ENCODE measurements around the gene IPO13.

IPO13 gene

DNA sequence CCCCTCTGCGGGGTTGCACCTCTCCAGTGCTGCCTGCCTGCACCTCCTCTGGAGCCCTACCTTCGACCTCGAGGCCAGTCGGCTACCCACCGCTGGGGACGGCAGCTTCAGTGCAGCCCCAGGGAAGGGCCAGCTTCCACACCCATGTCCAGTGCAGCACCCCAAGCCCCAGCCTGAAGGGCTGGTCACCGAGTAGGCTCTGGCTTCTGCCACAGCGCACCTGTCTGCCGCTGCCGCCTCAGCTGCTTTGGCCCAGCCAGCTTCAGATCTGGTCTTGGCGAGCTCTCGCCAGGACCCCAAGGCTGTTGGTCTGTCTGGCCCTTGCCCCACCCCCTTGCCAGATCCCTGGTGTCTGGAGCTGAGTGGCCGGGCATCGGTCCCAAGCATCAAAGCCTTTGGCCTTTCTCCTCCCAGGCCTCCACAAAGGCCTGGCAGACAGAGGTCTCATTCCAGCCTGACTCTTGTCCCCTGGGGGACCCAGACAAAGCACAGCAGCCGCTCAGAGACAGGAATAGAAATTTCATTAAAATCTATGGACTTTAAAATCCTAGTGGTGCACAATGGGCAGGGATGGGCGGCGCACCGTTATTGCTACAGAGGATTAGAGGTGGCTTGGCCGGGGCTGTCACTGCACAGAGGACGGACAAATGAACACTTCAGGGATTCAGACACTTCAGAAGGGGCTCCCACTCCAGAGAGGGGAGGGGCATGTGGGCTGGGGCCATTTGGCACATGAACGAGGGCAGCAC lies 49.4 kb downstream of the IPO13 start:
- no peak overlapping the region for H3K4me2 ChIP-seq (ENCODE audit: low read depth, low read length, poor library complexity, severe bottlenecking)
- H3K4me3 ChIP-seq (ENCODE audit: low read length, poor library complexity, severe bottlenecking): no peak overlapping the region

DNA sequence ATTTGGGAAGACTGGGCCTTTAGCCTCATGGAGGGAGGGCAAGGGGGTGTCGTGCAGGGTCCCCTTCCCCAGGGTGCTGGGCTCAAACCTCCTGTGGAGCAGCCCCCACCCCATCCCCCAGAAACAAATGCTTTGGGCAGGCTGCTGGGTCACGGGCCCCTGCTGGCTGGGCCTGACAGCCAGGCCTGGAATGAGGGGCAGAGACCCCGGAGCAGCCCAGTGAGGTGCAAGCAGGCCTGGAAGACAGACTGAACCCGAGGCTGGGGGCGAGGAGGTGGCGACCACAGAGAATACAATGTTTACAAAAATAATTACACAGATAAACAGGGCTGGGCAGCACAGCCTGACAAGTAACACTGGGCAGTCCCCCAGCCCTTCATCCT lies 50.0 kb downstream of the IPO13 start:
- Histone ChIP-seq H3K36me3 (ENCODE audit: insufficient read depth, low read length) (no peaks in the 10 kb centered on the region), H3K79me2 (ENCODE audit: insufficient read depth, low read length) (no peaks in the 10 kb centered on the region), H4K20me1 (ENCODE audit: insufficient read depth, low read length, poor library complexity, severe bottlenecking) (no peaks in the 10 kb centered on the region), H3K9ac (ENCODE audit: low read depth, low read length, poor library complexity, severe bottlenecking) (no peak overlapping the region), H3F3A (ENCODE audit: low read depth) (no peaks in the 10 kb centered on the region), H3K4me3 (ENCODE audit: low read length, poor library complexity, severe bottlenecking) (no peak overlapping the region), H3K27me3 (ENCODE audit: insufficient read depth, low read length, poor library complexity, severe bottlenecking) (no peaks in the 10 kb centered on the region), H3K9me2 (replicated peaks; ENCODE audit: low read depth, low read length) (no peaks in the 10 kb centered on the region), H3K9me3 (ENCODE audit: insufficient read depth, low read depth, low read length) (no peaks in the 10 kb centered on the region), H3K4me2 (ENCODE audit: low read depth, low read length, poor library complexity, severe bottlenecking) (no peak overlapping the region), H3K4me1 (ENCODE audit: insufficient read depth, low read length, poor library complexity, severe bottlenecking) (peaks cover 10% of the 10 kb centered on the region), H2AFZ (ENCODE audit: low read length) (no peak overlapping the region)
- no peak for TF ChIP-seq EZH2phosphoT487 (IDR thresholded peaks at IDR 0.05; ENCODE audit: borderline replicate concordance)
- TF ChIP-seq, protein P1, sequence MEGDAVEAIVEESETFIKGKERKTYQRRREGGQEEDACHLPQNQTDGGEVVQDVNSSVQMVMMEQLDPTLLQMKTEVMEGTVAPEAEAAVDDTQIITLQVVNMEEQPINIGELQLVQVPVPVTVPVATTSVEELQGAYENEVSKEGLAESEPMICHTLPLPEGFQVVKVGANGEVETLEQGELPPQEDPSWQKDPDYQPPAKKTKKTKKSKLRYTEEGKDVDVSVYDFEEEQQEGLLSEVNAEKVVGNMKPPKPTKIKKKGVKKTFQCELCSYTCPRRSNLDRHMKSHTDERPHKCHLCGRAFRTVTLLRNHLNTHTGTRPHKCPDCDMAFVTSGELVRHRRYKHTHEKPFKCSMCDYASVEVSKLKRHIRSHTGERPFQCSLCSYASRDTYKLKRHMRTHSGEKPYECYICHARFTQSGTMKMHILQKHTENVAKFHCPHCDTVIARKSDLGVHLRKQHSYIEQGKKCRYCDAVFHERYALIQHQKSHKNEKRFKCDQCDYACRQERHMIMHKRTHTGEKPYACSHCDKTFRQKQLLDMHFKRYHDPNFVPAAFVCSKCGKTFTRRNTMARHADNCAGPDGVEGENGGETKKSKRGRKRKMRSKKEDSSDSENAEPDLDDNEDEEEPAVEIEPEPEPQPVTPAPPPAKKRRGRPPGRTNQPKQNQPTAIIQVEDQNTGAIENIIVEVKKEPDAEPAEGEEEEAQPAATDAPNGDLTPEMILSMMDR (conservative IDR thresholded peaks at IDR 0.05; ENCODE audit: low read length): no peak

More for the DNA sequence above, 49.4 kb downstream of the IPO13 start:
- Histone ChIP-seq H3K9ac (ENCODE audit: low read depth, low read length, poor library complexity, severe bottlenecking) (no peak overlapping the region), H3K9me2 (replicated peaks; ENCODE audit: low read depth, low read length) (no peaks in the 10 kb centered on the region), H3F3A (ENCODE audit: low read depth) (no peaks in the 10 kb centered on the region), H3K27me3 (ENCODE audit: insufficient read depth, low read length, poor library complexity, severe bottlenecking) (no peaks in the 10 kb centered on the region), H3K9me3 (ENCODE audit: insufficient read depth, low read depth, low read length) (no peaks in the 10 kb centered on the region), H3K36me3 (ENCODE audit: insufficient read depth, low read length) (no peaks in the 10 kb centered on the region), H3K79me2 (ENCODE audit: insufficient read depth, low read length) (no peaks in the 10 kb centered on the region), H2AFZ (ENCODE audit: low read length) (no peak overlapping the region), H3K4me1 (ENCODE audit: insufficient read depth, low read length, poor library complexity, severe bottlenecking) (peaks cover 10% of the 10 kb centered on the region), H4K20me1 (ENCODE audit: insufficient read depth, low read length, poor library complexity, severe bottlenecking) (no peaks in the 10 kb centered on the region)
- no peak for TF ChIP-seq EZH2phosphoT487 (IDR thresholded peaks at IDR 0.05; ENCODE audit: borderline replicate concordance)
- TF ChIP-seq, protein P1 (conservative IDR thresholded peaks at IDR 0.05; ENCODE audit: low read length): no peak

DNA sequence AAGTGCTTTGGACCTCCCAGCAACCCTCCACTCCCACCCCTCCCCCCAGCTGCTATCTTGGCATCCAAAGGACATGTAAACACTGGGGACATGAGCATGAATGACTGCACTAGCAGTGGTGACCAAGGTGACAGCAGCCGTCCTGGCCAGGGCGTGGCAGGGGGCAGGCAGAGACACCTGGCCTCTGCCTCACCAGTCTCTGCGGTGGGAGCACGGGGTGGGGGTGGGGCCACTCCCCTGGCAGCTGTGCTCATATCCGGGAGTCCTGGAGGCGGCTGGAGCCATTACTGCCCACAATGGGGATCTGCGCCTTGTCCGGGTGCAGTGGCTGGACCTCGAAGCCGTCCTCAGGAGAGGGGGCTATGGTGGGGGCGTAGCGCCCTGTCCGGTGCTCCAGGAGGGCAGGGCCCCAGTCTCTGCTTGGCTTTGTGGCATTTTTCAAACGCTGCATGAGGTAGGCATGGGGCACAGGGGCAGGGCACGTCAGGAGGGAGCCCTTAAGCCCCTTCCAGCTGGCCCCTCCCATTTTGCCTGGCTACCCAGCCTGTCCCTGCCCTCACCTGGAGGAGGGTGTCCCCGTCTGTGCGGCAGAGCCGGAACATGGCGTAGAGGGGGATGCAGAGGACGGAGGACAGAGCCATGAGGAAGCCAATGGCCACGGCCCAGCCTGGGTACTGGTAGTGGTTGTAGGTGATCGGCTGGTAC lies 50.7 kb downstream of the IPO13 start:
- H3K9me3 ChIP-seq (ENCODE audit: insufficient read depth, low read depth, low read length): no peaks in the 10 kb centered on the region
- H3K79me2 ChIP-seq (ENCODE audit: insufficient read depth, low read length): no peaks in the 10 kb centered on the region
- H3K27me3 ChIP-seq (ENCODE audit: insufficient read depth, low read length, poor library complexity, severe bottlenecking): no peaks in the 10 kb centered on the region
- no peaks in the 10 kb centered on the region for H3K9me2 ChIP-seq (replicated peaks; ENCODE audit: low read depth, low read length)
- no peak overlapping the region for H3K4me3 ChIP-seq (ENCODE audit: low read length, poor library complexity, severe bottlenecking)
- H3F3A ChIP-seq (ENCODE audit: low read depth): no peaks in the 10 kb centered on the region
- H3K36me3 ChIP-seq (ENCODE audit: insufficient read depth, low read length): no peaks in the 10 kb centered on the region
- TF ChIP-seq, protein P1 (conservative IDR thresholded peaks at IDR 0.05; ENCODE audit: low read length): no peak
- TF ChIP-seq EZH2phosphoT487 (IDR thresholded peaks at IDR 0.05; ENCODE audit: borderline replicate concordance): no peak
- peaks cover 4% of the 10 kb centered on the region for H3K4me1 ChIP-seq (ENCODE audit: insufficient read depth, low read length, poor library complexity, severe bottlenecking)
- H4K20me1 ChIP-seq (ENCODE audit: insufficient read depth, low read length, poor library complexity, severe bottlenecking): no peaks in the 10 kb centered on the region
- no peak overlapping the region for H2AFZ ChIP-seq (ENCODE audit: low read length)
- no peak overlapping the region for H3K4me2 ChIP-seq (ENCODE audit: low read depth, low read length, poor library complexity, severe bottlenecking)
- no peak overlapping the region for H3K9ac ChIP-seq (ENCODE audit: low read depth, low read length, poor library complexity, severe bottlenecking)
